ENCODE results near the gene TOMM20L.

DNA sequence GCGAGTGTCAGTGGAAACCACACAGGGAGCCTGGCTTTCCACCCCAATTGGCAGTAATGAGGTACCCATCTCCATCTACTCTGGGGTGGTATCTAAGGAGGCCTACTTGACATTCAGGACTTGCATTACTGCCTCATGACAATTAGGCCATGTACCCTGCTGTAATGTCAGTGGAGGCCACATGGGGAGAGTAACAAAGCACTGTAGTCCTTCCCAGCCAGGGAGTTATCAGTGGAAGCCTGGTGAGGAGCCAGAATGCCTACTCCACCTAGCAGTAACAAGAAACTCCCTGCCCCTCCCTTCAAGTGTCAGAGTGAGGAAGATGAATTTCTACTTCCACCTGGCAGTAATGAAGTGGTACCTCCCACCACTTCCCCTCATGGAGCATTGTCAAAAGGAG lies 19.1 kb downstream of the TOMM20L start:
- no peak for TF ChIP-seq DNMT1 (IDR thresholded peaks at IDR 0.05)
- TF ChIP-seq POLR2AphosphoS2 (IDR thresholded peaks at IDR 0.05; ENCODE audit: low read length) = no peak
- TF ChIP-seq MAFF (IDR thresholded peaks at IDR 0.05; ENCODE audit: low read length) = no peak
